GM19455 (cell line): ENCODE data around the gene DMBT1.

Experiments used
- ATAC-seq: cut with Tn5 transposase; IDR thresholded peaks from one replicate; pipeline ENCODE4 v1.9.1; 2021; ENCODE audit not compliant: unreplicated experiment

DMBT1 gene

GRCh38 chr10:122560279-122560804, at the start of gene DMBT1:
DMBT1 (plus strand) TSS chr10:122560754; CDS start chr10:122560771, 17 bp downstream.
- no peak for ATAC-seq

GRCh38 chr10:122513053-122513452, 47.5 kb upstream of the DMBT1 start:
- ATAC-seq = no peak

- ATAC-seq = no peak
Observed at GRCh38 chr10:122514045-122514840, 46.3 kb upstream of the DMBT1 start.

GRCh38 chr10:122515022-122515424, 45.5 kb upstream of the DMBT1 start:
- ATAC-seq = no peak

- ATAC-seq = no peak
Observed at GRCh38 chr10:122515588-122516231, 44.8 kb upstream of the DMBT1 start.

- ATAC-seq = no peak
Observed at GRCh38 chr10:122516734-122517133, 43.8 kb upstream of the DMBT1 start.

GRCh38 chr10:122519144-122519543, 41.4 kb upstream of the DMBT1 start:
- ATAC-seq = no peak

GRCh38 chr10:122519873-122520272, 40.7 kb upstream of the DMBT1 start:
- ATAC-seq = no peak

- ATAC-seq = no peak
Observed at GRCh38 chr10:122521011-122521410, 39.5 kb upstream of the DMBT1 start.

GRCh38 chr10:122524811-122525210, 35.7 kb upstream of the DMBT1 start:
- no peak for ATAC-seq

- ATAC-seq = no peak
Observed at GRCh38 chr10:122525788-122526187, 34.8 kb upstream of the DMBT1 start.

GRCh38 chr10:122526892-122527291, 33.7 kb upstream of the DMBT1 start:
- ATAC-seq = no peak

- ATAC-seq = no peak
Observed at GRCh38 chr10:122530177-122530576, 30.4 kb upstream of the DMBT1 start.

GRCh38 chr10:122531261-122531660, 29.3 kb upstream of the DMBT1 start:
- no peak for ATAC-seq

GRCh38 chr10:122531939-122532338, 28.6 kb upstream of the DMBT1 start:
- ATAC-seq = no peak

- no peak for ATAC-seq
Observed at GRCh38 chr10:122532601-122533296, 27.8 kb upstream of the DMBT1 start.

- ATAC-seq = no peak
Observed at GRCh38 chr10:122537545-122537944, 23.0 kb upstream of the DMBT1 start.

GRCh38 chr10:122541541-122542002, 19.0 kb upstream of the DMBT1 start:
- ATAC-seq = no peak

GRCh38 chr10:122543676-122544445, 16.7 kb upstream of the DMBT1 start:
- ATAC-seq = no peak

GRCh38 chr10:122544493-122544892, 16.1 kb upstream of the DMBT1 start:
- ATAC-seq = no peak

GRCh38 chr10:122546242-122546641, 14.3 kb upstream of the DMBT1 start:
- no peak for ATAC-seq
